Measurements from ENCODE around the gene CTNNA1. TPM values are rescaled to one million over a fixed set of nuclear protein-coding genes. Genes with fewer than 3 reads are reported as not detected.

CTNNA1 gene
- total RNA-seq, 2 donors from 2014 or later, result 400 to 483 TPM

GRCh38 chr5:138890644-138891043, 137.4 kb downstream of the CTNNA1 start:
- intact Hi-C loops (cut with DNase I), result no loop called here
- H3K36me3 ChIP-seq, result no peaks in the 10 kb centered on the region
- H3K4me3 ChIP-seq, result no peak overlapping the region
- DNase-seq, result no peak
- no peak overlapping the region for H3K9ac ChIP-seq (ENCODE audit: low read depth in 2 of 2, low read length in 2 of 2)
- TF ChIP-seq CTCF (IDR thresholded peaks at IDR 0.05), result no peak
- H3K27me3 ChIP-seq, result no peaks in the 10 kb centered on the region
- no peak overlapping the region for H3K27ac ChIP-seq
- H3K4me1 ChIP-seq, result no peaks in the 10 kb centered on the region
- no peaks in the 10 kb centered on the region for H3K9me3 ChIP-seq

GRCh38 chr5:138895918-138896317, 142.7 kb downstream of the CTNNA1 start:
- no peak overlapping the region for H3K9ac ChIP-seq (ENCODE audit: low read depth in 2 of 2, low read length in 2 of 2)
- H3K27ac ChIP-seq, result no peak overlapping the region
- DNase-seq, result no peak
- H3K4me3 ChIP-seq, result no peak overlapping the region
- TF ChIP-seq CTCF (IDR thresholded peaks at IDR 0.05), result no peak
- intact Hi-C loops (cut with DNase I), result no loop called here
- H3K36me3 ChIP-seq, result no peaks in the 10 kb centered on the region
- no peaks in the 10 kb centered on the region for H3K9me3 ChIP-seq
- H3K27me3 ChIP-seq, result no peaks in the 10 kb centered on the region
- H3K4me1 ChIP-seq, result no peaks in the 10 kb centered on the region

- no peaks in the 10 kb centered on the region for H3K9me3 ChIP-seq
- no peak overlapping the region for H3K9ac ChIP-seq (ENCODE audit: low read depth in 2 of 2, low read length in 2 of 2)
- no peaks in the 10 kb centered on the region for H3K4me1 ChIP-seq
- no peaks in the 10 kb centered on the region for H3K36me3 ChIP-seq
- TF ChIP-seq CTCF (IDR thresholded peaks at IDR 0.05), result no peak
- intact Hi-C loops (cut with DNase I), result no loop called here
- DNase-seq, result no peak
- H3K4me3 ChIP-seq, result no peak overlapping the region
- no peaks in the 10 kb centered on the region for H3K27me3 ChIP-seq
- no peak overlapping the region for H3K27ac ChIP-seq
These were observed 145.1 kb downstream of the CTNNA1 start for GRCh38 chr5:138898299-138898698.

GRCh38 chr5:138898742-138899141, 145.5 kb downstream of the CTNNA1 start:
- DNase-seq, result no peak
- Histone ChIP-seq H3K9me3 (no peaks in the 10 kb centered on the region), H3K27ac (no peak overlapping the region), H3K27me3 (no peaks in the 10 kb centered on the region), H3K36me3 (no peaks in the 10 kb centered on the region), H3K9ac (ENCODE audit: low read depth in 2 of 2, low read length in 2 of 2) (no peak overlapping the region), H3K4me1 (no peaks in the 10 kb centered on the region), H3K4me3 (no peak overlapping the region)
- intact Hi-C loops (cut with DNase I), result no loop called here
- TF ChIP-seq CTCF (IDR thresholded peaks at IDR 0.05), result no peak

GRCh38 chr5:138900281-138900965, 147.2 kb downstream of the CTNNA1 start:
- no peaks in the 10 kb centered on the region for H3K27me3 ChIP-seq
- no peak for TF ChIP-seq CTCF (IDR thresholded peaks at IDR 0.05)
- H3K4me1 ChIP-seq, result no peaks in the 10 kb centered on the region
- H3K27ac ChIP-seq, result no peak overlapping the region
- H3K36me3 ChIP-seq, result peaks cover 4% of the 10 kb centered on the region
- intact Hi-C loops (cut with DNase I), result no loop called here
- H3K4me3 ChIP-seq, result no peak overlapping the region
- no peak for DNase-seq
- H3K9ac ChIP-seq (ENCODE audit: low read depth in 2 of 2, low read length in 2 of 2), result no peak overlapping the region
- H3K9me3 ChIP-seq, result no peaks in the 10 kb centered on the region
